Suprapubic skin (tissue), 4 donors: Measurements from ENCODE around the gene TRIM15. TPM values are rescaled to one million over a fixed set of nuclear protein-coding genes. Genes with fewer than 3 reads are reported as not detected.

Experiments used
- DNase-seq, 2 donors: peaks; one replicate each; pipeline ENCODE4 v3.0.0-alpha.2; 2019; ENCODE audit warnings: low spot score in 2 of 2
- H3K27ac ChIP-seq: fragments of 200-600 bp; sonication (generic); one replicate; pipeline ENCODE4 v1.5.1; 2019
- H3K27me3 ChIP-seq: fragments of 200-600 bp; sonication (generic); one replicate; pipeline ENCODE4 v1.5.1; 2019
- H3K36me3 ChIP-seq: fragments of 200-600 bp; sonication (generic); one replicate; pipeline ENCODE4 v1.5.1; 2019
- H3K4me1 ChIP-seq: fragments of 200-600 bp; sonication (generic); one replicate; pipeline ENCODE4 v1.5.1; 2019
- H3K4me3 ChIP-seq: fragments of 200-600 bp; sonication (generic); one replicate; pipeline ENCODE4 v1.5.1; 2019; ENCODE audit warnings: mild to moderate bottlenecking
- H3K9me3 ChIP-seq: fragments of 200-600 bp; sonication (generic); one replicate; pipeline ENCODE4 v1.5.1; 2019
- CTCF ChIP-seq, 2 donors: fragments of 200-600 bp in 1 of 2; fragments of 450-650 bp in 1 of 2; sonication (generic) in 1 of 2; IDR thresholded peaks; one replicate each; pipeline ENCODE4 v1.5.1; 2016 to 2019; ENCODE audit warnings: antibody characterized with exemption in 2 of 2, mild to moderate bottlenecking in 1 of 2, moderate library complexity in 1 of 2
- EP300 ChIP-seq: sonication (generic); formaldehyde crosslinking; IDR thresholded peaks from one replicate; pipeline ENCODE4 v1.6.1; 2017; ENCODE audit warnings: antibody characterized with exemption
- POLR2A ChIP-seq, 2 donors: fragments of 450-650 bp; IDR thresholded peaks; one replicate each; pipeline ENCODE4 v1.6.1; 2017; ENCODE audit warnings: antibody characterized with exemption in 2 of 2, mild to moderate bottlenecking in 2 of 2, moderate library complexity in 2 of 2
- POLR2AphosphoS5 ChIP-seq, 3 donors: sonication (generic); formaldehyde crosslinking; IDR thresholded peaks; one replicate each; pipeline ENCODE4 v1.6.1; 2017; ENCODE audit warnings: antibody characterized with exemption in 3 of 3
- WGBS: methylation state at CpG from one replicate; pipeline ENCODE4 v1.1.5; 2018; 5-methylcytosine and 5-hydroxymethylcytosine counted together
- total RNA-seq, 4 donors: library from RNA; depleted of rRNA; stranded (reverse); fragments of >200 nt; gene quantifications; one replicate each; pipeline ENCODE4 v1.1.0, GENCODE V29; 2016

TRIM15 gene
- total RNA-seq, 4 donors from 2014 or later, result 0.19 to 1.6 (median 0.73) TPM

DNA sequence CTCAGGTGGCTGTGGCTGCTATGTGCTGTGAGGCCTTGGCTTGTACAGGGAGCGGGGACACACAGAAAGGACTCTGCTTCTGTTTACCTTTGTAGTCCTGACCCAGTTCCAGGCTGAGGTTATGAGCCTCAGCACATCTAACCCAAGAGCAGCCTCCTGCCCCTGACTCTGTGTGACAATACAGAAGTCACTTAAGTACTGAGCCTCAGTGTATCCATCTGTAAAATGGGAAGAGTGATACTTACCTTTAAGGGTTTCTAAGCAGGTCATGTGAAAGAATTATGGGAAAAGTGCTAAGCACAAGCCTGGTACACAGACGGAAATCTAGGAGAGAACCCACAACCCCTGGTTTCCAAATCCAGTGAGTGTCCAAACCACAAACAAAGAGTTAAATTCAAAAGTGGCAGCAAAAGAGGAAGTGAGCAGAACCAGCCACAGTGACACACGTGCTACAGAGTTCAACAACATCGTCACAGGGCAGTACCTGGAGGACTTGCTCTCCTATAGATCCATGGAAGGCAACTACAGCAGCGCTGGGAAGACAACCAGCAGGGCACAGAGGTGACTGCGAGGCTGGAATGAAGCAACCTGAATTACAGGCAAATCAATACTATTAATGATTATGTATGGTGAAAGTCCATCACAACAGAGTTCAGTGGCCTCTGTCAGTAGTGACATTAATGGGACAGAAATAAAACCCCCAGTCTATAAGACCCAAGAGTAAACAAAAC, 37.4 kb downstream of the TRIM15 start:
- H3K4me1 ChIP-seq, result peaks cover 23% of the 10 kb centered on the region
- no peak for DNase-seq
- no peaks in the 10 kb centered on the region for H3K9me3 ChIP-seq
- no peak overlapping the region for H3K4me3 ChIP-seq
- peaks cover 43% of the 10 kb centered on the region for H3K36me3 ChIP-seq
- no peak overlapping the region for H3K27ac ChIP-seq
- no peaks in the 10 kb centered on the region for H3K27me3 ChIP-seq
- TF ChIP-seq POLR2AphosphoS5 (IDR thresholded peaks at IDR 0.05) (no peak), CTCF (IDR thresholded peaks at IDR 0.05) (no peak), POLR2A (IDR thresholded peaks at IDR 0.05) (no peak), EP300 (no peak)
- WGBS, result 85% methylated on average over 6 of the region's 6 CpGs

DNA sequence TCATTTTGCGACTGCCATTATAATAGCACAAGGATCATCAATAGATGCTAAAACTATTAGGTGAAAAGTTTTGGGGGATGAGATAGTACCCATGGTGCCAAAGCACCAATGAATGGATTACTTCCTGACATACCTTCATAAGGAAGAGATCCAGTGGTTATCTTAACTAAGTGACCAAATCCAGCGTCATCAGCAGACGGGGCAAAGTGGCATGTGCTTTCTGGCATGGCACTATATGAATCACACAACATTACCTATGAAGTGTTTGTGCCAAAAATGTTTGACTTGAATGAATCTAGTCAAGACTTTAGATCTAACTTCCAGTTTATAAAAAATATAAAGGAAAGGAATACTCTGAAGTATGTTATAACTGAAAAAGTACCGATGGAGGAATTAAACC, 39.0 kb downstream of the TRIM15 start:
- Histone ChIP-seq H3K36me3 (peaks cover 27% of the 10 kb centered on the region), H3K27me3 (no peaks in the 10 kb centered on the region), H3K9me3 (no peaks in the 10 kb centered on the region), H3K27ac (no peak overlapping the region), H3K4me3 (no peak overlapping the region), H3K4me1 (peaks cover 38% of the 10 kb centered on the region)
- WGBS, result 76% methylated on average over 4 of the region's 4 CpGs
- no peak for TF ChIP-seq EP300
- no peak for TF ChIP-seq POLR2A (IDR thresholded peaks at IDR 0.05)
- TF ChIP-seq POLR2AphosphoS5 (IDR thresholded peaks at IDR 0.05), result no peak
- no peak for TF ChIP-seq CTCF (IDR thresholded peaks at IDR 0.05)
- no peak for DNase-seq

DNA sequence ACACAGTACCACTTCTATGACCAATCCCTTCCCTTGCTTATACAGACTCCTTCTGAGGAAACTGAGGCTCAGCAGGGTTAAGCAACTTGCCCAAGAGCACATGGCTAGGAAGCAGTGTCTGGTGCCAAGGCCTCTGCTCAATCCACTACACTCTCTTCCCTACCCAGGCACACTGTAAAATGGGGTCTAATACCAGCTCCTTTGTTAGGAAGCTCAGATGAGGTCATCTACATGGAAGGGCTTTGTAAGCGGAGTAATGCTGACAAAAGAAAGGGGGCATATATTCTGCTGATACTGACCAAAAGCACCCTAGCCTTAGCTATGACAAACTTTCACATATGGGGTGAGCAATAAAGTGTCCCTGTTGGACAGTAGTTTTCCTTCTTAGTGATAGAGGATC, 40.8 kb downstream of the TRIM15 start:
- H3K9me3 ChIP-seq, result no peaks in the 10 kb centered on the region
- TF ChIP-seq POLR2AphosphoS5 (IDR thresholded peaks at IDR 0.05), result no peak
- no peak for TF ChIP-seq CTCF (IDR thresholded peaks at IDR 0.05)
- TF ChIP-seq POLR2A (IDR thresholded peaks at IDR 0.05), result no peak
- no peak for TF ChIP-seq EP300
- DNase-seq, result no peak
- peaks cover 49% of the 10 kb centered on the region for H3K4me1 ChIP-seq
- no peak overlapping the region for H3K27ac ChIP-seq
- H3K27me3 ChIP-seq, result no peaks in the 10 kb centered on the region
- peaks cover 11% of the 10 kb centered on the region for H3K36me3 ChIP-seq
- 100% methylated on average over 1 of the region's 1 CpG for WGBS
- no peak overlapping the region for H3K4me3 ChIP-seq

DNA sequence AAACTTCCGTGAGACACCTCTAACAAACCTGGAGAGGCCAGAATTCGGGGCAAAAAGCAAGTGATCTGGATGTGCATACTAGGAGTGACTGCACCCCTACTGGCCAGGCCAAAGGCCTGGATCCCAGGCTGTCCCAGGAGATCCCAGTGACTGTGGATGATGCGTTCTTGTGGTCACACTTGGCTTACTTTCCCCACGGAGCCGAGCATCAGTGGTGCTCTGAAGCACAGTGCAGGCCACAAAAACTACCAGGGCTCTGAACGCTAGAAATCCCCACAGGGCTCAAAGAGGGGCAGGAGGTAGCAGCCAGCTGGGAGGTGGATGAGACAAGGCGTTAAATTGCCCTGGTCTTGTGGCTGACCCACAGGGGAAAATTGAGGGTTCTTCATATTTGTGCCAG, 42.8 kb downstream of the TRIM15 start:
- 65% methylated on average over 7 of the region's 7 CpGs for WGBS
- H3K4me3 ChIP-seq, result no peak overlapping the region
- H3K27ac ChIP-seq, result no peak overlapping the region
- no peaks in the 10 kb centered on the region for H3K9me3 ChIP-seq
- H3K27me3 ChIP-seq, result no peaks in the 10 kb centered on the region
- DNase-seq, result no peak
- peaks cover 64% of the 10 kb centered on the region for H3K4me1 ChIP-seq
- TF ChIP-seq EP300 (no peak), POLR2AphosphoS5 (IDR thresholded peaks at IDR 0.05) (no peak), POLR2A (IDR thresholded peaks at IDR 0.05) (no peak), CTCF (IDR thresholded peaks at IDR 0.05) (no peak)
- no peaks in the 10 kb centered on the region for H3K36me3 ChIP-seq

DNA sequence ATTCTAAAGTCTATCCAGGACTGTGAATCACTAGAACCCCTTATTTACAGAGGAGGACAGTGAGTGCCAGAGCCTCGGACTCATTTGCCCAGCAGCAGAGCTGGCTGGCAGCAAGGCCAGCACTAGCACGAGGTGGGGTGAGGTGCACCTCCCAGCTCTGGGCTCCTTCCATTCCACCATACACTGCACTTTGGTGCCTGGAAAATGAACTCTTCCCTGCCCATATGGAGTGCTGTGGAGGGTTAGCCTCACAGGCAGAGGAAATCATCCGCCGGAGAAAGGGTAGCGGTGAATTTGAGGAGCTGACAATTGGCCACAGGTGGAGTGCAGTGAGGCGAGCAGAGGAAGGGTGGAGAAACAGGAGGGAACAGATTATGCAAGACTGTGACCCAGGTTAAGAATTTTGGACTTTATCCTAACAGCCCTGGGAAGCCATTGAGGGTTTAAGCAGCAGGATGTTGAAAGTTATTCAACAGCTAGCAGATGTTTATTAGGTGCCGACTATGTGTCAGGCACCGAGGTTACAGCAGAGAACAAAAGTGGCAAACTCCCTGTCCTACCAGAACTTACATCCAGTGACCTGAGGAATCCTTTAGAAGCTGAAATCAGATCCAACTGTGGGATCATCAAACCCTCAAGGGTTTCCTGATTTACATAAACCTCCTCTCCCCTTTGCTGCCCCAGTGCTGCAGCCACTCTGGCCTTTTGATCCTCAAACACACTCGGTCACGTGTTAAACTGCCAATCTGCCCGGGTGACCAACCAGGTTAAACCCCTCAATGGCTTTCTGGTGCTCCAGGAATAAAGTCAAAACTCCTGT, 43.7 kb downstream of the TRIM15 start:
- WGBS, result 32% methylated on average over 11 of the region's 11 CpGs

More for the DNA sequence above, 43.7 kb downstream of the TRIM15 start:
- Histone ChIP-seq H3K4me3 (no peak overlapping the region), H3K27me3 (no peaks in the 10 kb centered on the region), H3K9me3 (no peaks in the 10 kb centered on the region), H3K36me3 (no peaks in the 10 kb centered on the region), H3K27ac (peak overlapping the region; percentile 13), H3K4me1 (peaks cover 64% of the 10 kb centered on the region)
- TF ChIP-seq POLR2A (IDR thresholded peaks at IDR 0.05), result no peak
- TF ChIP-seq EP300, result no peak
- no peak for TF ChIP-seq CTCF (IDR thresholded peaks at IDR 0.05)
- no peak for TF ChIP-seq POLR2AphosphoS5 (IDR thresholded peaks at IDR 0.05)
- DNase-seq, result no peak
